DMS 273 (cell line): ENCODE measurements around the gene CD244.
A peak's percentile ranks its signal among the peaks of the same experiment; 100 is the strongest.

Experiments used
- DNase-seq: peaks from one replicate; lab custom pipeline; 2025; ENCODE audit not compliant: unreplicated experiment; lab: John Stamatoyannopoulos, UW

The CD244 gene

GRCh38 chr1:160850541-160850940, 12.1 kb downstream of the CD244 start:
- DNase-seq: no peak

GRCh38 chr1:160846281-160846680, 16.4 kb downstream of the CD244 start:
- no peak for DNase-seq

- no peak for DNase-seq
Measured at GRCh38 chr1:160844447-160845232, 18.0 kb downstream of the CD244 start.

GRCh38 chr1:160841079-160841478, 21.6 kb downstream of the CD244 start:
- DNase-seq: no peak

- no peak for DNase-seq
Measured at GRCh38 chr1:160839746-160840145, 22.9 kb downstream of the CD244 start.

- no peak for DNase-seq
Measured at GRCh38 chr1:160838888-160839287, 23.8 kb downstream of the CD244 start.

GRCh38 chr1:160837558-160838205, 25.0 kb downstream of the CD244 start:
- DNase-seq: no peak

GRCh38 chr1:160836981-160837557, 25.6 kb downstream of the CD244 start:
- no peak for DNase-seq

- no peak for DNase-seq
Measured at GRCh38 chr1:160836561-160836960, 26.1 kb downstream of the CD244 start.

- DNase-seq: no peak
Measured at GRCh38 chr1:160835751-160836150, 26.9 kb downstream of the CD244 start.

GRCh38 chr1:160834945-160835565, 27.6 kb downstream of the CD244 start:
- DNase-seq: peak; percentile 67

GRCh38 chr1:160830321-160831153, 32.1 kb downstream of the CD244 start:
- DNase-seq: peak; percentile 80

GRCh38 chr1:160829766-160830165, 32.9 kb downstream of the CD244 start:
- no peak for DNase-seq

GRCh38 chr1:160827418-160827817, 35.3 kb downstream of the CD244 start:
- DNase-seq: no peak

- no peak for DNase-seq
Measured at GRCh38 chr1:160826546-160826945, 36.1 kb downstream of the CD244 start.

- no peak for DNase-seq
Measured at GRCh38 chr1:160823296-160823695, 39.4 kb downstream of the CD244 start.

- peak; percentile 30 for DNase-seq
Measured at GRCh38 chr1:160821627-160822026, 41.1 kb downstream of the CD244 start.

- DNase-seq: no peak
Measured at GRCh38 chr1:160819186-160819585, 43.5 kb downstream of the CD244 start.

GRCh38 chr1:160818207-160818937, 44.3 kb downstream of the CD244 start:
- no peak for DNase-seq

- no peak for DNase-seq
Measured at GRCh38 chr1:160814856-160815255, 47.8 kb downstream of the CD244 start.
